Stimulated activated memory B cell treated with anti-CD40 and anti-IgM and Interleukin-4, amounts not matched to agents 10 μg/mL and 1 μg/mL and 100 μg/mL, for 72 hours (primary cell): ENCODE results near the gene PNISR.
"Not testable (repeated sequence)": the region's sequence is repeated elsewhere in the genome, so short reads cannot be mapped to it uniquely, and the experiment has no call there.

Source experiments
- ATAC-seq: fragments of 150-1000 bp; cut with Tn5 transposase; 2 replicates; pipeline ENCODE4 v1.10.0; 2021
- H3K27ac Mint-ChIP-seq: one replicate; pipeline ENCODE4 v1.8.0; 2022; ENCODE audit warnings: mild to moderate bottlenecking, mixed read lengths
- H3K27me3 Mint-ChIP-seq: one replicate; pipeline ENCODE4 v1.8.0; 2022; ENCODE audit warnings: mixed read lengths
- H3K36me3 Mint-ChIP-seq: one replicate; pipeline ENCODE4 v1.8.0; 2022; ENCODE audit warnings: mixed read lengths
- H3K4me1 Mint-ChIP-seq: one replicate; pipeline ENCODE4 v1.8.0; 2022; ENCODE audit warnings: mixed read lengths
- H3K4me3 Mint-ChIP-seq: one replicate; pipeline ENCODE4 v1.8.0; 2022; ENCODE audit warnings: mild to moderate bottlenecking, moderate library complexity, mixed read lengths
- H3K9me3 Mint-ChIP-seq: one replicate; pipeline ENCODE4 v1.8.0; 2022; ENCODE audit warnings: mixed read lengths

Gene PNISR

GRCh38 chr6:99424761-99425646 is at the start of gene PNISR:
Gene PNISR (minus strand): TSS chr6:99425308. CDS start chr6:99414659, 10,649 bp downstream.
- Mint-ChIP-seq H3K27ac (peak within 1 kb of the TSS; percentile 92), H3K9me3 (no peaks in the 10 kb centered on the region), H3K4me1 (peaks cover 69% of the 10 kb centered on the region), H3K36me3 (peaks cover 24% of the 10 kb centered on the region), H3K27me3 (no peaks in the 10 kb centered on the region), H3K4me3 (peak within 1 kb of the TSS; percentile 93)
- peak; percentile 98 for ATAC-seq

GRCh38 chr6:99473730-99474129 is 48.6 kb upstream of the PNISR start:
- H3K4me3 Mint-ChIP-seq, result no peak overlapping the region
- H3K9me3 Mint-ChIP-seq, result no peaks in the 10 kb centered on the region
- peaks cover 12% of the 10 kb centered on the region for H3K36me3 Mint-ChIP-seq
- no peaks in the 10 kb centered on the region for H3K27me3 Mint-ChIP-seq
- no peak for ATAC-seq
- H3K27ac Mint-ChIP-seq, result no peak overlapping the region
- no peaks in the 10 kb centered on the region for H3K4me1 Mint-ChIP-seq

- Mint-ChIP-seq H3K4me3 (no peak overlapping the region), H3K4me1 (no peaks in the 10 kb centered on the region), H3K9me3 (no peaks in the 10 kb centered on the region), H3K27ac (peak overlapping the region; percentile 12), H3K36me3 (peaks cover 6% of the 10 kb centered on the region), H3K27me3 (no peaks in the 10 kb centered on the region)
- no peak for ATAC-seq
These were observed 46.5 kb upstream of the PNISR start for GRCh38 chr6:99471638-99472037.

GRCh38 chr6:99467509-99468106 is 42.5 kb upstream of the PNISR start:
- H3K27me3 Mint-ChIP-seq, result no peaks in the 10 kb centered on the region
- no peak for ATAC-seq
- no peaks in the 10 kb centered on the region for H3K9me3 Mint-ChIP-seq
- no peak overlapping the region for H3K27ac Mint-ChIP-seq
- H3K4me3 Mint-ChIP-seq, result no peak overlapping the region
- no peaks in the 10 kb centered on the region for H3K4me1 Mint-ChIP-seq
- peaks cover 6% of the 10 kb centered on the region for H3K36me3 Mint-ChIP-seq

- peaks cover 51% of the 10 kb centered on the region for H3K36me3 Mint-ChIP-seq
- H3K27me3 Mint-ChIP-seq, H3K4me1 Mint-ChIP-seq, ATAC-seq, H3K27ac Mint-ChIP-seq, H3K4me3 Mint-ChIP-seq, H3K9me3 Mint-ChIP-seq: not testable (repeated sequence)
These were observed 34.0 kb upstream of the PNISR start for GRCh38 chr6:99459133-99459532.

- H3K27me3 Mint-ChIP-seq, result no peaks in the 10 kb centered on the region
- H3K36me3 Mint-ChIP-seq, result peaks cover 57% of the 10 kb centered on the region
- H3K4me3 Mint-ChIP-seq, result no peak overlapping the region
- no peak overlapping the region for H3K27ac Mint-ChIP-seq
- no peaks in the 10 kb centered on the region for H3K4me1 Mint-ChIP-seq
- peaks cover 3% of the 10 kb centered on the region for H3K9me3 Mint-ChIP-seq
- ATAC-seq, result no peak
These were observed 33.2 kb upstream of the PNISR start for GRCh38 chr6:99458319-99458718.

- Mint-ChIP-seq H3K4me1 (peaks cover 21% of the 10 kb centered on the region), H3K27me3 (no peaks in the 10 kb centered on the region), H3K4me3 (no peak overlapping the region), H3K9me3 (no peaks in the 10 kb centered on the region), H3K27ac (no peak overlapping the region), H3K36me3 (peaks cover 59% of the 10 kb centered on the region)
- no peak for ATAC-seq
These were observed 21.0 kb upstream of the PNISR start for GRCh38 chr6:99446076-99446475.

- no peaks in the 10 kb centered on the region for H3K9me3 Mint-ChIP-seq
These were observed 9.8 kb upstream of the PNISR start for GRCh38 chr6:99434702-99435530.

GRCh38 chr6:99432877-99433276 is 7.8 kb upstream of the PNISR start:
- no peak overlapping the region for H3K27ac Mint-ChIP-seq

More at GRCh38 chr6:99434702-99435530, 9.8 kb upstream of the PNISR start:
- H3K27ac Mint-ChIP-seq, result no peak overlapping the region
- no peak overlapping the region for H3K4me3 Mint-ChIP-seq
- H3K27me3 Mint-ChIP-seq, result no peaks in the 10 kb centered on the region
- H3K4me1 Mint-ChIP-seq, result no peaks in the 10 kb centered on the region
- no peak for ATAC-seq
- peaks cover 12% of the 10 kb centered on the region for H3K36me3 Mint-ChIP-seq

GRCh38 chr6:99431901-99432300 is 6.8 kb upstream of the PNISR start:
- Mint-ChIP-seq H3K27ac (no peak overlapping the region), H3K4me3 (no peak overlapping the region), H3K36me3 (peaks cover 9% of the 10 kb centered on the region), H3K9me3 (no peaks in the 10 kb centered on the region), H3K27me3 (no peaks in the 10 kb centered on the region), H3K4me1 (peaks cover 17% of the 10 kb centered on the region)
- no peak for ATAC-seq

More at GRCh38 chr6:99432877-99433276, 7.8 kb upstream of the PNISR start:
- Mint-ChIP-seq H3K4me1 (peaks cover 7% of the 10 kb centered on the region), H3K4me3 (no peak overlapping the region), H3K9me3 (no peaks in the 10 kb centered on the region), H3K27me3 (no peaks in the 10 kb centered on the region), H3K36me3 (peaks cover 9% of the 10 kb centered on the region)
- no peak for ATAC-seq

GRCh38 chr6:99427988-99428387 is 2.9 kb upstream of the PNISR start:
- peaks cover 39% of the 10 kb centered on the region for H3K4me1 Mint-ChIP-seq
- H3K27me3 Mint-ChIP-seq, result no peaks in the 10 kb centered on the region
- no peak for ATAC-seq
- no peak overlapping the region for H3K4me3 Mint-ChIP-seq
- no peaks in the 10 kb centered on the region for H3K9me3 Mint-ChIP-seq
- H3K27ac Mint-ChIP-seq, result no peak overlapping the region
- peaks cover 9% of the 10 kb centered on the region for H3K36me3 Mint-ChIP-seq

GRCh38 chr6:99426451-99426757 is 1.3 kb upstream of the PNISR start:
- peak overlapping the region; percentile 92 for H3K27ac Mint-ChIP-seq
- H3K4me3 Mint-ChIP-seq, result peak overlapping the region; percentile 93
- ATAC-seq, result no peak
- H3K27me3 Mint-ChIP-seq, result no peaks in the 10 kb centered on the region
- peaks cover 19% of the 10 kb centered on the region for H3K36me3 Mint-ChIP-seq
- H3K4me1 Mint-ChIP-seq, result peaks cover 55% of the 10 kb centered on the region
- H3K9me3 Mint-ChIP-seq, result no peaks in the 10 kb centered on the region

- Mint-ChIP-seq H3K36me3 (peaks cover 24% of the 10 kb centered on the region), H3K9me3 (no peaks in the 10 kb centered on the region), H3K4me1 (peaks cover 60% of the 10 kb centered on the region), H3K4me3 (peak overlapping the region; percentile 93), H3K27me3 (no peaks in the 10 kb centered on the region), H3K27ac (peak overlapping the region; percentile 92)
- peak; percentile 72 for ATAC-seq
These were observed 741 bp upstream of the PNISR start for GRCh38 chr6:99425647-99426450.

GRCh38 chr6:99424022-99424421 is 1.1 kb downstream of the PNISR start:
- Mint-ChIP-seq H3K4me1 (peaks cover 72% of the 10 kb centered on the region), H3K9me3 (no peaks in the 10 kb centered on the region), H3K36me3 (peaks cover 24% of the 10 kb centered on the region), H3K27ac (peak overlapping the region; percentile 92), H3K4me3 (peak overlapping the region; percentile 93), H3K27me3 (no peaks in the 10 kb centered on the region)
- ATAC-seq, result no peak

GRCh38 chr6:99422912-99423311 is 2.2 kb downstream of the PNISR start:
- peaks cover 73% of the 10 kb centered on the region for H3K4me1 Mint-ChIP-seq
- ATAC-seq, result no peak
- peaks cover 17% of the 10 kb centered on the region for H3K36me3 Mint-ChIP-seq
- H3K4me3 Mint-ChIP-seq, result peak overlapping the region; percentile 34
- H3K27me3 Mint-ChIP-seq, result no peaks in the 10 kb centered on the region
- no peak overlapping the region for H3K27ac Mint-ChIP-seq
- no peaks in the 10 kb centered on the region for H3K9me3 Mint-ChIP-seq
